ENCODE results near the gene SEMA3D.

SEMA3D gene

GRCh38 chr7:85078181-85078580 is 108.7 kb downstream of the SEMA3D start:
- DNase-seq (ENCODE audit: low spot score), result no peak

GRCh38 chr7:85075864-85076263 is 111.0 kb downstream of the SEMA3D start:
- no peak for DNase-seq (ENCODE audit: low spot score)

- DNase-seq (ENCODE audit: low spot score), result no peak
These were observed 111.9 kb downstream of the SEMA3D start for GRCh38 chr7:85074992-85075391.

- DNase-seq (ENCODE audit: low spot score), result no peak
These were observed 112.8 kb downstream of the SEMA3D start for GRCh38 chr7:85074016-85074415.

GRCh38 chr7:85070967-85071628 is 115.8 kb downstream of the SEMA3D start:
- no peak for DNase-seq (ENCODE audit: low spot score)

GRCh38 chr7:85068799-85069198 is 118.1 kb downstream of the SEMA3D start:
- DNase-seq (ENCODE audit: low spot score), result peak; percentile 18

- DNase-seq (ENCODE audit: low spot score), result peak; percentile 39
These were observed 119.5 kb downstream of the SEMA3D start for GRCh38 chr7:85067371-85067770.

GRCh38 chr7:85065888-85066485 is 120.9 kb downstream of the SEMA3D start:
- no peak for DNase-seq (ENCODE audit: low spot score)

DNA sequence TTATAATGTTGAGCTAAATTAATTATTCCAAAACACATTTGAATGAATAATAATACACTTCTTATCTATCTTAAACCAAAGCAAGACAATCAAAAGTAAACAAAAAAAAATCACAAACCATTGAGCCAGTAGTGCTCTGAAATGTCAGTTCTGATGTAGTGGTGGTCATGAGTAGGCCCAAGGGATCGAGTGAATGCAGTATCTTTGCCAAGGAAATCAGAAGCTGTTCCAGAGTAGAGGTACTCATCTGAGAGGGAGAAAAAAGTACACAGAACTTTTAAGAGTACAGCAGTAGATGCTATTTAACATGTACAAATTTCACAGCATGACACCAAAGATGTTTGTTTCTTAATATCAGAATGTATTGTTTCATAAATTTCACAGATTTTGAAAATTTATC is 121.5 kb downstream of the SEMA3D start:
- no peak for DNase-seq (ENCODE audit: low spot score)

- DNase-seq (ENCODE audit: low spot score), result no peak
These were observed 124.2 kb downstream of the SEMA3D start for GRCh38 chr7:85062651-85063050.

- DNase-seq (ENCODE audit: low spot score), result no peak
These were observed 125.4 kb downstream of the SEMA3D start for GRCh38 chr7:85061456-85061855.

- DNase-seq (ENCODE audit: low spot score), result no peak
These were observed 126.2 kb downstream of the SEMA3D start for GRCh38 chr7:85060696-85061095.

GRCh38 chr7:85055906-85056305 is 130.9 kb downstream of the SEMA3D start:
- no peak for DNase-seq (ENCODE audit: low spot score)

DNA sequence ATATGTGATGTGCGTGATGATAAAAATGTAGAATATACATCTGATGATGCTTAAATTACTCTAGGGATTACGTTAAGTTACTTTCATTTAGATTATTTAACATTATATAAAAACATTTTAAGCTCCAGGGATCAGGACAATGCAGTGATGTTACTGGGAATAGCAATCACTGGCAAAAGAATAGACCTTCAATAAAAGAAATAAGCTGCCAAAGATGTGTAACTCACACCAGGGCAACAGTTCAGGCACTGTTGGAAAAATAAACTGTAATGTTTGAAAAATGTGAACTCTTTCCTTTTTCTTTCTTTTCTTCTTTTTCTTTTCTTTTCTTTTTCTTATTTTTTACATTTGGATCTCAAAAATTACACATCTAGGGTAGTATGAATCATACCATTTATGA is 131.7 kb downstream of the SEMA3D start:
- no peak for DNase-seq (ENCODE audit: low spot score)

DNA sequence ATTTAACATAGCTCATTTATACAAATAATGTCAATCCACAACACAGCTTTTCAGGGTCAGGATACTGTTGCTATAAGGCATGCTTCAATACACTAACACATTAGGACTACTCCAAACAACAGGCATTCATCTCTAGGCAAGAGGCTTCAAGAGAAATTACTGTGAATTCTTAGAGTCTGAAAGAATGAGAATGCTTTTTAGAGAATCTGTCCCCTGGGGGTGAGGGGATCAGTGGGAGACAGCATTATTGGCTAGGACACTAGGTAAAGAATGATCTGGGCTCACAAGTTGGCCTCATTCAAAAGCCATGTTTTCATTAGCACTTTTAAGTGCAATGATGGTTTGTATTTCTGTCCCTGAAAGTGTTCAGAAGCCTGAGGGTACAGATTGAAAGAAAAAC is 132.6 kb downstream of the SEMA3D start:
- DNase-seq (ENCODE audit: low spot score), result no peak

DNA sequence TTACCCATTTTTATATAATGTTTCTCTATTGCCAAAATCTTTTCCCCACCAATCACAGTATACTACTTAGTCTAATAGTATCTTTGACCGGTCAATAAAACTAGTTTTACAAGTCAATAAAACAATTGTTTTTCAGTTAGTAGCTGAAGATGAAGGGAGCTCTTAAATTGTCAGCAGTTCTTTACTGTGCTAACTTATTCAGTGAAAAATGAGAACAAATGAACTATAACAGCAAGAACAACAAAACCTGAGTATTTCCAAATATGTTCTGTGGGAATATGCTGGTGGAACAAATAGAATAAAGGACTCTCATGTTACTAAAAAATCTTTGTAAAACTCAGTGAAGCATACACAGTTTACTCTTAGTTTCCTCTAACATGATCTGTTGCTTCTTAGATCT is 134.0 kb downstream of the SEMA3D start:
- DNase-seq (ENCODE audit: low spot score), result no peak

DNA sequence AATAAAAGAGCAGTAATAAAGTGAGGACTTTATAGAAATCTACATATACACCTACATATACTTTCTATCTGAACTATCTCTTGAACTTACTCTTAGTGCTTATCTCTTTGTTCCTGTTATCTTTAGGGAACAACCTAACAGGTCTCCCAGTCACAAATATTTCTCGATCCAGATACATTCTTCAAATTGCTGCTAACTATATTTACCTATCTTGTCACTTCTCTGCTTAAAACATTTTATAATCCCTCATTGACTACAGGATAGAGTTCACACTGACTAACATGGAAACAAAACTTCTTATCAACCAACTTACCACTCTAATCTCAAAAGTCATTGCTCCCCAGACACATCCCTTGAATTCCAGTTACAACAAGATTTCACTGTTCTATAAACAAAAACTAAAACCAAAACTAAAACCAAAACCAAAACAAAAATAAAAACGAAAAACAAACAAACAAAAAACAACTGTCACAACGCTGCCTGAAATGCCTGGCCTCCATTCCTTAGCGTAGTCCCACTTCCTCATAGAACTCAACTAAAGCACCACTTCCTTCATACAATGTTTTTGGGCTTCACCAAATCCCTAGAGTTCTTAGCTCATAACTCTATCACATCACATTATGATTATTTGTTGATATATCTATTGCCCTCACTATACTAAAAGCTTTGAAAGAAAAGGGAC is 134.7 kb downstream of the SEMA3D start:
- no peak for DNase-seq (ENCODE audit: low spot score)

DNA sequence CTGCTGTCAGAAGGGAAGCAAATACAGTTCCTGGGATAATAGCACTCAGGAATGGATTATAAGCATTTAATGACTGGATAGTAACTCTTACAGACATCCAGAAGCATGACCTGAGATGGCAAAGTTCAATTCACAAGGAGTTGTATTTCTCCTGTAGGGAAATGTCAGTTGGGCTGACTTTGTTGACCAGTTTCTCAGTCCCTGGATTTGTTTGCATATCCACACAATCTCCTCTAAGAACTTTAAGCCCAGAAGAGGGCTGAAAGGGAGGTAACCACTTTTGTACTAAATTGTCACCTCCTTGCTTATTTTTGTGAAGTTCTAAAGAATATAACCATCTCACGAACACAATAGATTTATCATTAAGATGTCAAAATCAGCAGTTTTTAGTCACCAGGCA is 140.3 kb downstream of the SEMA3D start:
- no peak for DNase-seq (ENCODE audit: low spot score)

DNA sequence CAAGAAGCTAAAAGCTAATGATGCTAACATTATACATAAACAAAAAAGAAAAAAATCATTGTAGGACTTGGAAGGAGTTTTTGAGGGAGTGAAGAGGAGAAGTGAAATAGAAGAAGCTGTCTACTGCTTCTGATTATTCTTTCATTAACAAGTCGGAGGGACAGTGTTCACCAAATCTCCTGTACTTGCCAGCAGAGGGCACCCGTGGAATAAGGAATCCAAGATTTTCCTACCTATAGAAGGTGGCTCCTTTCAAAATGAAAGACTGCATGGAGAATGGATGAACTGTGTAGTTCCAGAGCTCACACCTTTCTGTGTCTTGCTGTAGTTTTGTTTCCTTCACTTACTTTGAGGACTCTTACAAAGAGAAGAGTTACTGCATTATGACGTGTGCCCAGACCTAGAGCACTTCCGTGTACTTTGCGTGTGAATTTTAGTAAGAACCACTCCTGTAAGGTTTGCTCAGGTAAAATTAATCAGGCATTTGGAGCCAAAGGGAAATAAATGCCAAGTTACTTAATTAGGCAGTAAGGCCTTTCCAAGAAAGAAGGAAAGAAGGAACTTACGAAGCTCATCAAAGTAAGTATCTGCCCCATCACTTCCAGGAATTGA is 145.1 kb downstream of the SEMA3D start:
- peak; percentile 52 for DNase-seq (ENCODE audit: low spot score)

DNA sequence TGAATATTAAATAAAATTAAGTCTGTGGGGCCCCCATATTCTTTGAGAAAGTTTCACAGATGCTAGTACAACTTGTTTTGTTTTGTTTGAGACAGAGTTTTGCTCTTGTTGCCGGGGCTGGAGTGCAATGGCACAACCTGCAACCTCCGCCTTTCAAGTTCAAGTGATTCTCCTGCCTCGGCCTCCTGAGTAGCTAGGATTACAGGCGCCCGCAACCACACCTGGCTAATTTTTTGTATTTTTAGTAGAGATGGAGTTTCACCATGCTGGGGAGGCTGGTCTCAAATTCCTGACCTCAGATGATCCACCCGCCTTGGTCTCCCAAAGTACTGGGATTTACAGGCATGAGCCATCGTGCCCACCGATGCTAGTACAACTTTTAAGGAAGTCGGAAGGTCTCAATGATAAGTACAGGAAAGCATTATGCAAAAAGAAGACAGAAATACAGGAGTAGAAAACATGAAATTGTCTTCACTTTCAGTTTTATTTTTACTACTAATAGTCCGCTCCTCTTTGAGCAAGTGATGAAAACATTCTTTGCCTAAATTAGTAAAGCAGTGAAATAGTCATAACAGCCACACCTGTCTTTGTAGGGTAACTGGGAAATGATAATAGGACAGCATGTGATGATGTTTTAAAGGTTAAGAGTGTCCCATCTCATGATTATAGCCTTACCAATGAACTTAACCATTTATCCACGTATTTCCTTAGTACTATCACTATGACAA is 147.5 kb downstream of the SEMA3D start:
- no peak for DNase-seq (ENCODE audit: low spot score)

DNA sequence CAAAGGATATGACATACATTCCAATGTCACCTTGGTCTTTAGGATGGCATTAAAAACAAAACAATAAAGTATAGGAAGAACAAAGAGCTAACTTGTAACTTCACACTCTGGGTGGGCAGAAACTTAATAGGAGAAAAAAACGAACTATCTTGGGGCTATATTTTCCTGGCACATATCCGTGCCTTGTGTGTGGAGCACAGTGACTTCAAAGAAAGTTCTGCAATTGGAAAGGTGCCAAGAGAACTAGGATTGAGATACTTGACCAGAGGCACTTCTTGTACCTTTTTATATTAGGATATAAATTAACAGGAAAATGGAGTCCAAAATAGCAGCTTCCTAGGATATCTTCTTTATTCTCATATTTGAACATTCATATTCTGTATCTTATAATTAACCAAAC is 148.4 kb downstream of the SEMA3D start:
- DNase-seq (ENCODE audit: low spot score), result peak; percentile 70

- DNase-seq (ENCODE audit: low spot score), result no peak
These were observed 153.6 kb downstream of the SEMA3D start for GRCh38 chr7:85033263-85033662.

Data from COLO829 (cell line).